ACC112 (cell line): ENCODE data around the gene ADAMTSL3.
A peak's percentile ranks its signal among the peaks of the same experiment; 100 is the strongest.
"Not testable (repeated sequence)": the region's sequence is repeated elsewhere in the genome, so short reads cannot be mapped to it uniquely, and the experiment has no call there.

Source experiments
- H2AFZ ChIP-seq: fragments of 200-600 bp; sonication (generic); one replicate; pipeline ENCODE4 v1.6.0; 2017; ENCODE audit warnings: antibody characterized with exemption, low read length; ENCODE audit not compliant: unreplicated experiment
- H3K27ac ChIP-seq: fragments of 200-600 bp; sonication (generic); 2 replicates; pipeline ENCODE4 v1.5.1; 2014; ENCODE audit warnings: low read depth, mild to moderate bottlenecking, antibody characterized with exemption, low read length, moderate library complexity
- H3K27me3 ChIP-seq: fragments of 200-600 bp; sonication (generic); 2 replicates; pipeline ENCODE4 v1.6.1; 2014; ENCODE audit warnings: mild to moderate bottlenecking, antibody characterized with exemption, low read length, moderate library complexity, mixed read lengths; ENCODE audit not compliant: insufficient read depth
- H3K36me3 ChIP-seq: fragments of 200-600 bp; sonication (generic); 2 replicates; pipeline ENCODE4 v1.6.1; 2016; ENCODE audit warnings: mild to moderate bottlenecking, antibody characterized with exemption, low read length, moderate library complexity, mixed read lengths; ENCODE audit not compliant: insufficient read depth
- H3K4me1 ChIP-seq: fragments of 200-600 bp; sonication (generic); one replicate; pipeline ENCODE4 v1.6.1; 2016; ENCODE audit warnings: low read length, mixed read lengths; ENCODE audit not compliant: insufficient read depth, unreplicated experiment, control insufficient read depth
- H3K4me3 ChIP-seq: fragments of 200-600 bp; sonication (generic); 2 replicates; pipeline ENCODE4 v1.5.1; 2014; ENCODE audit warnings: mild to moderate bottlenecking, low read depth, low read length
- H3K79me2 ChIP-seq: fragments of 200-600 bp; sonication (generic); one replicate; pipeline ENCODE4 v1.6.0; 2016; ENCODE audit warnings: low read length; ENCODE audit not compliant: control insufficient read depth, unreplicated experiment, insufficient read depth

ADAMTSL3 gene

DNA sequence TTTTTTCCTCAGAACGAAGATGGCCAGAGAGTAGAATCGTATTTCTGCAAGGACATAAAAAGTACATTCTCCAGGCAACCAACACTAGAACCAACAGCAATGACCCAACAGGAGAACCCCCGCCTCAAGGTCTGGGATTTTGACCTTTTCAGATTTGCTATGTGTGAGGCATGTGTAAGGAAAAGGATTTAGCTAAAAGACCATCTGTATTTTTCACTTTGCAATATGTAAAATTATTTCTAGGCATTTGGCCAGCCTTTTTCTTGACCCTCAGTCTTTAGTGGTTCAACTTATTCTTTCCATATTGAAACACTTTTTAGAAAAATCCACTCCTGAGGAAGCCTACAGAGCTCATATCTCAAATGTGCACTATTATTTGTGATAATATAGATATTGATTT is 362.4 kb downstream of the ADAMTSL3 start:
- H3K36me3 ChIP-seq = no peaks in the 10 kb centered on the region
- no peaks in the 10 kb centered on the region for H3K79me2 ChIP-seq
- no peak overlapping the region for H3K4me3 ChIP-seq
- H3K27ac ChIP-seq = no peak overlapping the region
- no peaks in the 10 kb centered on the region for H3K4me1 ChIP-seq
- no peak overlapping the region for H2AFZ ChIP-seq
- peaks cover 23% of the 10 kb centered on the region; the same call in 1 of the 2 replicates for H3K27me3 ChIP-seq

DNA sequence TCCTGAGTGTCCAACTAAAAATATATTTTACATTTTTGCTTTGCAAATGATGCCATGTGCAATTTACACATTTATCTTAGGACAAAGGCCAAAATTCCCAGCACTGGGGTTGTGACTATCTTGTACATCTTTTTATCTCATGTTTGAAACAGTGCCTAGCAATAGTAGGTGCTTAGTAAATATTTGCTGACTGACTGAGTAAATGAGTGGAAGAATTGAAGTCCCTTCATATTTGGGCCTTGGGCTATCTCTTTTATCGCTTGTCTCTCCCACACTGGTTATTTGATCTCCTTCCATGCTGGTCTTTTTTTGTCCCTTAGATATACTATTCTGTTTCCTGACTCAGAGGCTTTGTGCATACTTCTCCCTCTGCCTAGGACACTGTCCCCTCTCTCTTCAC is 368.6 kb downstream of the ADAMTSL3 start:
- H3K4me1 ChIP-seq = no peaks in the 10 kb centered on the region
- no peaks in the 10 kb centered on the region for H3K79me2 ChIP-seq
- no peak overlapping the region for H2AFZ ChIP-seq
- H3K4me3 ChIP-seq = no peak overlapping the region
- peaks cover 20% of the 10 kb centered on the region; the same call in 1 of the 2 replicates for H3K27me3 ChIP-seq
- no peak overlapping the region for H3K27ac ChIP-seq
- H3K36me3 ChIP-seq = no peaks in the 10 kb centered on the region

DNA sequence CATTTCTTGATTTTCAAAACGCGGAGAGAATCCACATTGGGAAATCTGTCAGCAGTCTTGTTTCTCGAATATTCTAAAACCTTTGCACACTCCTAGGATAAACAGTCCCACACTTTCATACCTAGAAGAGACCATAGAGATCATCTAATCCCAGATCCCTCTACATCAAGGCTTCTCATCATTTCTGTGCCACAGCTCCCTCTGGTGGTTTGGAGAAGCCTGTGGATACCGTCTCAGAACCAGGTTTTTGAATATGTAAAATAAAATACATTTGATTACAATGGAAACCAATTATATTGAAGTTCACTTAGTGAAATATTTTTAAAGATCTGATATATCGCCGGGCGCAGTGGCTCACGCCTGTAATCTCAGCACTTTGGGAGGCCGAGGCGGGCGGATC is 369.7 kb downstream of the ADAMTSL3 start:
- Histone ChIP-seq H3K79me2 (no peaks in the 10 kb centered on the region), H2AFZ (no peak overlapping the region), H3K4me1 (no peaks in the 10 kb centered on the region), H3K27me3 (peaks cover 11% of the 10 kb centered on the region; the same call in 1 of the 2 replicates), H3K4me3 (no peak overlapping the region), H3K27ac (no peak overlapping the region), H3K36me3 (no peaks in the 10 kb centered on the region)

DNA sequence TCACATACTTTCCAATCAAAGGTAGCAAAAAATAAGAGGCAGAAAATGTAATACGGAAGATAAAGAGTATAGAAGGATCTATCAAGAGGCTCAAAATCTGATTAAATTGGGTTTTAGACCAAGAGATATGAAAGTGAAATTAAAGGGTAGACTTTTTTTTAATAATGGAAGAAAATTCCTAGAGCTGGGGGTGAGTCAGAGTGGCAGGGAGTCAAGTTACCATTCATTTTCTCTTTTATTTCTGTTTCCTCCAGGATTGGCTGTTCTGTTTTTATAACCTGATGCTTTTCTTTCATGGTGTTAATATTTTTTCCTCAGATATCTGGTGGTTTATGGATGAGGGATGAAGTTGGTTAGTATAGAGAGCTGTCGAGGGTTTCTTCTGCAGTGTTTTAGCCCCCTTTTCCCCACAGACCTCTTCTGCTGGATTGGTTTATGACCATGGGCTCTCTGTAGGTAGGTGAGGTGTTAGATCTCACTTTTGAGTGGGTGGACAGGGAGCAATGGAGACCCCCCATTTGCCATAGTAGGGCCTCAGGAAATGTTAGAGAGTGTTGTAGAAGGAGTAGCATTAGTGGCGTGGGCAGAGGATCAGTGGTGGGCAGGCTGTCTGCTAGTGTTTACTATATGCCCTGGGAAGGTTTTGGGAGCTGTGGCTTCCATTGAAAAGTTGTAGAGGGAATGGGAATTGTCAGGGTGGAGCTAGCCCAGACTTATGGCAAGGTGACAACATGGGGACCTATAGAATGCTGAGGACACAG is 380.1 kb downstream of the ADAMTSL3 start:
- Histone ChIP-seq H3K27me3 (peaks cover 25% of the 10 kb centered on the region), H2AFZ (peak overlapping the region; percentile 64), H3K4me3 (peak overlapping the region; percentile 32; the same call in 1 of the 2 replicates), H3K4me1 (no peaks in the 10 kb centered on the region), H3K79me2 (no peaks in the 10 kb centered on the region), H3K27ac (no peak overlapping the region), H3K36me3 (no peaks in the 10 kb centered on the region)

DNA sequence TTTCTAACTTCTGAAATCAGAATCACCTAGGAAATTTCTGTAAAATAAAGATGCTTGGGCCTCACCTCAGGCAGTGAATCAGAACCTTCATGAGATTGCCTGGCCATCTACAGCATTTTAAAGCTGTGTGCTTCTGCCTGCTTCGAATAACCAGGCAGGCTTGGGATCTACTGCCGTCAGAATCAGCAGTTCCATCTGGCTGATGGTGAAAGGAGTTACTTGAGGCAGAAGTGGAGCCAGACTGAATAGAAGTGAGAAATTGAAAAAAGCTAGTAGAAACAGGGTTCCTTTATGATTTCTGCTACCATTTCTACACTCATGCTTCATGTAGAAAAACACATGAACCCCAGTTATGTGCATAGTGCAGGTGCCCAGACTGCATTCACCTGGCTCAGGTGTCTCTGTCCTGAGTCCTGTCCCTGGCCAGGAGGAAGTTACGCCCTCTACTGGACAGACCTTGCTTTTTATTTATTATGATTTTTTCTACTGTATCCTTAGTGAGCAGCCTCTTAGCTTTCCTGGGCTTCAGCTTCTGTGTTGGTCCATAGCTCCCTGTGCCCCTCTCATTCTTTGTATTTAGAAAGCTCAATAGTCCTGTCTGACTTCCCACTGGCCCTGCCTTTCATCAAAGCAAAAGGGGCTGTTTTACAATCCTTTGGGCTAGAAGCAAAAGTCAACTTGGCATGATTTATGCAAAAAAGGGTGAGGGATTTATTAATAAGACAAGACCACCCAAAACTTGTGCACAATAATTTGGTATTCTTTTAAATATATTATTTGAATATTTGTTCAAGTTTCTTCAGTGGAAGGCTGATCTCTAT is 380.9 kb downstream of the ADAMTSL3 start:
- H3K27ac ChIP-seq = no peak overlapping the region
- H3K36me3 ChIP-seq = no peaks in the 10 kb centered on the region
- no peak overlapping the region for H2AFZ ChIP-seq

DNA sequence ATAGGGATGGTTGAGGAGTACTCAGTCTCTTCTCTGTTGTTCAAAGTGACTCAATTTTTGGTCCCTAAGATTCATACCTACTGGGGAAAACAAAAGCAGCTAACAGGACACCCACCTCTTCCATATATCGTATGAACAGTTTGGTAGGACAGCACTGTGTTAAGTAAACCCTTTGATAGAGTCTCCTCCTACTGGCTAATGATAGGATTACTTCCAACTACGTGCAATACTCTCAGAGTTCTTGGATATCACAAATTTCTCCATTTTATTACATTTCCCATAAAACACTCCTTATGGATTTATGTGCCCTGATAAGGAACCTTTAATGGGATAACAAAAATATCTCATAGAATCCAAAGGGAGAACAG is 381.5 kb downstream of the ADAMTSL3 start:
- peaks cover 25% of the 10 kb centered on the region for H3K27me3 ChIP-seq
- H3K36me3 ChIP-seq = no peaks in the 10 kb centered on the region
- H3K4me1 ChIP-seq = no peaks in the 10 kb centered on the region
- no peak overlapping the region for H3K27ac ChIP-seq
- H3K79me2 ChIP-seq = no peaks in the 10 kb centered on the region
- no peak overlapping the region for H2AFZ ChIP-seq
- no peak overlapping the region for H3K4me3 ChIP-seq

More for the DNA sequence above, 380.9 kb downstream of the ADAMTSL3 start:
- Histone ChIP-seq H3K27me3 (peaks cover 25% of the 10 kb centered on the region), H3K79me2 (no peaks in the 10 kb centered on the region), H3K4me3 (no peak overlapping the region), H3K4me1 (no peaks in the 10 kb centered on the region)

DNA sequence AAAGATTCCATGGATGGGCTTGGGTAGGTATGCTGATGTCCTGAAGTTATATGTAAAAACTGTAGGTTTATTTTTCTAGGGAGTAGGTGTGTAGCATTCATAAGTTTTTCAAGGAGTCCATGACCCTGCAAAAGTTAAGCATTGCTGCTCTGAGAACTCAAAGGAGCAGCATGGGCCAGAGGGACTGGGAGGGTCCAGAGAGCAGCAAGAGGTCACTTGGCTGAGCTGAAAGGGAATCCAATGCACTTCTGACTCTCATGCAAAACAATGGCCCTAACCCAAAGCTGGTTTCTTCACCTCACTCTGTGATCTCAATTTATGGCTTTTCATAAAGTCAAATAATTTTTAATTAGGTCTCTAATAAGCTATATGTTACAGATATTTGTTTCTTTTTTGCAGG is 383.4 kb downstream of the ADAMTSL3 start:
- no peaks in the 10 kb centered on the region for H3K36me3 ChIP-seq
- no peaks in the 10 kb centered on the region for H3K4me1 ChIP-seq
- H3K4me3 ChIP-seq = no peak overlapping the region
- no peak overlapping the region for H3K27ac ChIP-seq
- H3K79me2 ChIP-seq = no peaks in the 10 kb centered on the region
- peaks cover 15% of the 10 kb centered on the region for H3K27me3 ChIP-seq
- no peak overlapping the region for H2AFZ ChIP-seq

DNA sequence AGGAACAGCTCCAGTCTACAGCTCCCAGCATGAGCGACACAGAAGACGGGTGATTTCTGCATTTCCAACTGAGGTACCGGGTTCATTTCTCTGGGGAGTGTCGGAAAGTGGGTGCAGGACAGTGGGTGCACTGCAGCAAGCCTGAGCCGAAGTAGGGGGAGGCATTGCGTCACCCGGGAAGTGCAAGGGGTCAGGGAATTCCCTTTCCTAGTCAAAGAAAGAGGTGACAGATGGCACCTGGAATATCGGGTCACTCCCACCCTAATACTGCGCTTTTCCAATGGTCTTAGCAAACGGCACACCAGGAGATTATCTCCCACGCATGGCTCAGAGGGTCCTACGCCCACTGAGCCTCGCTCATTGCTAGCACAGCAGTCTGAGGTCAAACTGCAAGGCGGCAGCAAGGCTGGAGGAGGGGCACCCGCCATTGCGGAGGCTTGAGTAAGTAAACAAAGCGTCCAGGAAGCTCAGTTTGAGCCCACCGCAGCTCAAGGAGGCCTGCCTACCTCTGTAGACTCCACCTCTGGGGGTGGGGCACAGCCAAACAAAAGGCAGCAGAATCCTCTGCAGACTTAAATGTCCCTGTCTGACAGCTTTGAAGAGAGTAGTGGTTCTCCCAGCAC is 388.6 kb downstream of the ADAMTSL3 start:
- not testable (repeated sequence) for H3K27ac ChIP-seq, H3K4me1 ChIP-seq, H3K79me2 ChIP-seq, H3K36me3 ChIP-seq, H3K4me3 ChIP-seq, H2AFZ ChIP-seq
- H3K27me3 ChIP-seq = peaks cover 10% of the 10 kb centered on the region

DNA sequence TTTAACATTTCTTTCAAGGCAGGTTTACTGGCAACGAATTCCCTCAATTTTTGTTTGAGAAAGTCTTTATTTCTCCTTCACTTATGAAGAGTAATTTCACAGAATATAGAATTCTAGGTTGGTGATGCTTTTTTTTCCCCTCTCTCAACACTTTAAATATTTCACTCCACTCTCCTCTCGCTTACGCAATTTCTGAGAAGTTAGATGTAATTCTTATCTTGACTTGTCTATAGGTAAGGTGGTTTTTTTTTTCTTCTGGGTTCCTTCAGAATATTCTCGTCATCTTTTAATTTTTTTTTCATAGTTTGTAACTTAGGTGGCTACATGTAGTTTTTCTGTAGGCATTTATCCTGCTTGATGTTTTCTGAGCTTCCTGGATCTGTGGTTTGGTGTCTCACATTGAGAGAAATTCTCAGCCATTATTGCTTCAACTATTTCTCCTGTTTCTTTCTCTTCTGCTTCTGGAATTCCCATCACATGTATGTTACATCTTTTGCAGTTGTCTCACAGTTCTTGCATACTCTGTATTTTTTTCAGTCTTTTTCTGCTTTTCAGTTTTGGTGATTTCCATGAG is 392.2 kb downstream of the ADAMTSL3 start:
- Histone ChIP-seq H3K79me2 (no peaks in the 10 kb centered on the region), H2AFZ (no peak overlapping the region), H3K27ac (no peak overlapping the region), H3K36me3 (no peaks in the 10 kb centered on the region), H3K4me1 (no peaks in the 10 kb centered on the region), H3K4me3 (no peak overlapping the region), H3K27me3 (peaks cover 11% of the 10 kb centered on the region; the same call in 1 of the 2 replicates)

DNA sequence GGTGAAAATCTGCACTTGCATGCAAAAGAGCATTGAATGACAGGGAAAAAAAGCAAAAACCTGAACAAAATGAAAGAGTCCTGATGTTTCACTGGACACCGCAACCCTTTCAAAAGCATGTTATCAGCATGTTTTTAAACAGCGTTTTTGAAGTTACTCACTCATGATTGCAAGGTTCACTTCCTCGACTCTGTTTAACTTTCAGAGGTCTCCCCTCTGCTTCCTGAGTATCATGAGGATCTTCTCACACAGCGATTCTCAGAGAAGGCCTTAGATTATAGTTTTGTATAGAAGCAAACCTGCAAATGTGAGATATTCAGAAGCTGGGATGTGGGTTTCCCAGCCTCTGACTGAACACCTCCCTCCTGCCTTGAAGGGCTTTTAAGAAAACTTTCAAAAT is 395.6 kb downstream of the ADAMTSL3 start:
- H3K36me3 ChIP-seq, H3K27ac ChIP-seq, H3K4me3 ChIP-seq, H3K79me2 ChIP-seq, H2AFZ ChIP-seq, H3K4me1 ChIP-seq: not testable (repeated sequence)
- H3K27me3 ChIP-seq = peaks cover 11% of the 10 kb centered on the region; the same call in 1 of the 2 replicates
